ENCODE measurements around the gene SDHC.

DNA sequence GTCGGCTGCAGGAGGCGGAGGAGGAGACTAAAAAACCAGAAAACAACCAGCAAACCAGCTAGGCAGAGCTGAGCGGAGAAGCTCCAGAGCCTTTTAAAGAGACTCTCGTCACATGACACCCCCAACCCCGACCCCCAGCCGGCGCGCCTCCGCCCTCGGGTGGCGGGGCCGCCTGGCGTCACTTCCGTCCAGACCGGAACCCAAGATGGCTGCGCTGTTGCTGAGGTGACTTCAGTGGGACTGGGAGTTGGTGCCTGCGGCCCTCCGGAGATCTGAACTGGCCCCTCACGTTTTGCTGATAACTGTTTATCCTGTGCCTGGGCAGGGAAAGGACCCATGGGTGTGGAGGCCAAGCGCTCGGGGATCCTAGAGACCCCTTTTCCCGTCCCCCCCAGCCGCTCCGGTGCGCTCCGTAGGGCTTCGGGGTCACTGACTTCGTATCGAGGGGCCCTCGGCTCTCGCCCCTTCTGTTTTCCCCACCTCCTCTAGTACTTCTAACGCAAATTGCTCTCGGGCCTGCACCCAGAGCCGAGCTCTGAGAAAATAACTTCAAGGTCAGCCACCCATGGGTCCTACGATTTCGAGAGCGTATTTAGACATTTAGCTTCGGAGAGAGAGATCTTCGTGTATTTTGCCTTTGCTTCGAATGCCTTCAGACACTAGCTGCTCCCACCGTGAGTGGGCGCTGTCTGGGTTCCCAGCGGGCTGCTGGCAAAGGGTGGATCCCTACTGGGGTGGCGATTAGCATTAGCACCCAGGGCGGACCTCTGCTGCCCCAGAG, at the start of gene SDHC:
- TF ChIP-seq CTCF (IDR thresholded peaks at IDR 0.05; ENCODE audit: control extremely low read depth in 1 of 3, insufficient read depth in 1 of 3, low read depth in 1 of 3, low read length in 3 of 3) (peak; percentile 26 to 53 (median 38)), EZH2 (IDR thresholded peaks at IDR 0.05; ENCODE audit: low read depth, low read length, severe bottlenecking) (no peak), RAD21 (IDR thresholded peaks at IDR 0.05 in 1 of 2, conservative IDR thresholded peaks at IDR 0.05 in 1 of 2; ENCODE audit: low read depth in 2 of 2, low read length in 2 of 2) (peak in 1 of 2 experiments; percentile 4; a peak in 1 of 4 replicates), RNF2 (IDR thresholded peaks at IDR 0.05; ENCODE audit: borderline replicate concordance, low read depth, low read length, missing control alignments, poor library complexity, severe bottlenecking) (no peak), JUND (IDR thresholded peaks at IDR 0.05; ENCODE audit: low read length) (no peak)

Data from H1 (cell line).